Endometrial microvascular endothelial cells (primary cell): ENCODE results near the gene PARP1. TPM values are rescaled to one million over a fixed set of nuclear protein-coding genes. Genes with fewer than 3 reads are reported as not detected.
"Not testable (repeated sequence)": the region's sequence is repeated elsewhere in the genome, so short reads cannot be mapped to it uniquely, and the experiment has no call there.

ENCODE experiments used
- in situ Hi-C: cut with HindIII; loops from 2 replicates; pipeline ENCODE4 v1.10.0; 2017; ENCODE audit warnings: low sequenced_read_pairs, low pct_unique_long_range_greater_than_20kb; ENCODE audit errors: inconsistent ontology term
- total RNA-seq: library from RNA; depleted of rRNA; stranded (reverse); fragments of >200 nt; gene quantifications from one replicate; pipeline ENCODE4 v1.2.3, GENCODE V29; 2015; ENCODE audit errors: inconsistent ontology term

Gene PARP1
- total RNA-seq, 1 donor from 2014 or later = 228 TPM

DNA sequence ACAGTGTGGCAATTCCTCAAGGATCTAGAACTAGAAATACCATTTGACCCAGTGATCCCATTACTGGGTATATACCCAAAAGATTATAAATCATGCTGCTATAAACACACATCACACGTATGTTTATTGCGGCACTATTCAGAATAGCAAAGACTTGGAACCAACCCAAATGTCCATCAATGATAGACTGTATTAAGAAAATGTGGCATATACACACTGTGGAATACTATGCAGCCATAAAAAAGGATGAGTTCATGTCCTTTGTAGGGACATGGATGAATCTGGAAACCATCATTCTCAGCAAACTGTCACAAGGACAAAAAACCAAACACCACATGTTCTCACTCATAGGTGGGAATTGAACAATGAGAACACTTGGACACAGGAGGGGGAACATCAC is 24.0 kb upstream of the PARP1 start:
- in situ Hi-C loops = not testable (repeated sequence)

GRCh38 chr1:226429858-226430715 is 22.2 kb upstream of the PARP1 start:
- in situ Hi-C loops = no loop called here

GRCh38 chr1:226428791-226429461 is 21.0 kb upstream of the PARP1 start:
- in situ Hi-C loops = no loop called here

- in situ Hi-C loops = no loop called here
These were observed 20.5 kb upstream of the PARP1 start for GRCh38 chr1:226428348-226428747.

DNA sequence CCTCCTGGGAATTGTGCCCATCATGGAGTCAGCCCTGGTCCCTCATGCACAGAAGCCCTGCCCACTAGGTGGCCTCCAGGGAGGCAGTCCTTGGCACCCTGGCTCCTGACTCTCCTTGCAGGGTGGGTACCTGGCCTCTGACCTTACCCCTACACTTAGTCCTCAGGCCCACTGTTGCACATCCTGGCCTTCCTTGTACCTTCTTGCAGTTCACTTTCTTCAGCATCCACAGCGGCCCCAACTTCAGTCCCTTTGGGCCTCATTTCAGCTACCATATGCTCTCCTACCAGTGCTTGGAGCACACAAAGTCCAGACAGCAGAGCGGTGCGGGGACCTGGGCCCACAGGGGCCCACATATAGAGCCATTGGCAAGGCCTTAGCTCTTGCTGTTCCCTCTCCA is 19.2 kb upstream of the PARP1 start:
- in situ Hi-C loops = no loop called here

GRCh38 chr1:226426395-226426794 is 18.5 kb upstream of the PARP1 start:
- in situ Hi-C loops = not testable (repeated sequence)

- in situ Hi-C loops = no loop called here
These were observed 17.6 kb upstream of the PARP1 start for GRCh38 chr1:226425431-226426031.

DNA sequence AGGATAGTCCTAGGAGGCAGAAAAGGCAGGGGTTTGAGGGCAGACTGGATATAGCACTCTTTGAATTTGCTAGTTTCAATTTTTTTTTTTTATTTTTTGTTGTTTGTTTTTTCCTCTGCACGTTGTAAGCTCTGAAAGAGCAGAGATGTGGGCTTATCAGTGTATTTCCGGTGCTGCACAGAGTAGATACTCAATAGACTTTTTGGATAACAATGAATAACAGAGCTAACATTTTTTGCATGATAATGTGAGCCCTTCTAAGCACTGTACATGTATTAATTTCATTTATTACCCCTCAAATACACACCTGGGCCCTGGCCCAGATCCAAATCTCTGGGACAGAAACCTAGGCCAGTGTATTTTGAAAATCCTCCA is 17.1 kb upstream of the PARP1 start:
- in situ Hi-C loops = no loop called here

DNA sequence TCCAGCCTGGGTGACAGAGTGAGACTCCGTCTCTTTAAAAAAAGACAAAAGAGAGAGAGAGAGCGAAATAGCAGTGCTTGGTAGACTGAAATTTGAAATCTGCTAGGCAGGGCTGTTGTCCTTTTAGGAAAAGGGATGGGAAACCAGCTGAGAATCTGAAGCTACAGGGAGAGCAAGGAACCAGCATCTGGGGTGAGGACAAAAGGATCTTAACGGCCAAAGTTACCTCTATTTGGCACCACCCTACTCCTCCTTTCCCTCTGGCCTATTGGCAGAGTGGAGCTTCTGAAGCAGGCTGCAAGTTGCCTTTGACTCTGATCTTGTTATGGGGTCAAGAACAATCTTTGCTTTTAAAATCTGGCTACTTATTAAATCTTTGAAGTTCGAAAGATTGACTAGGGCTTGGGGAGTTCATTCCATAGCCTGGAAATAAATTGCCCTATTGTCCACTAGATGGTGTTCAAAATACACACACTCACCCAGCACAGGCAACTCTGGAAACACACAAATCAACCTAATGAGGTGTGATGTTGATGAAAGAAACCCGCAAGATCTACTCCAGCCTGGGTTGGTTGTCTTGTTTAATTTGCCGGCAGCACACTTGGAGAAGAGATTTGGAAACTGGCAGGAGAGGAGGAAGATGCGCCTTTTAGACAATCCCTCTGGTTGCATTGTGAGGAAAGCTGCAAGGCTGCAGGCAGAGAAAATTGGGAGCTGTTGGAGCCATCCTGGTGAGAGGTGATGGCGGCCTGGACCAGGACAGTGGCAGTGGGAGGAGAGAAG is 16.5 kb upstream of the PARP1 start:
- in situ Hi-C loops = no loop called here

- in situ Hi-C loops = no loop called here
These were observed 14.6 kb upstream of the PARP1 start for GRCh38 chr1:226422478-226422877.

DNA sequence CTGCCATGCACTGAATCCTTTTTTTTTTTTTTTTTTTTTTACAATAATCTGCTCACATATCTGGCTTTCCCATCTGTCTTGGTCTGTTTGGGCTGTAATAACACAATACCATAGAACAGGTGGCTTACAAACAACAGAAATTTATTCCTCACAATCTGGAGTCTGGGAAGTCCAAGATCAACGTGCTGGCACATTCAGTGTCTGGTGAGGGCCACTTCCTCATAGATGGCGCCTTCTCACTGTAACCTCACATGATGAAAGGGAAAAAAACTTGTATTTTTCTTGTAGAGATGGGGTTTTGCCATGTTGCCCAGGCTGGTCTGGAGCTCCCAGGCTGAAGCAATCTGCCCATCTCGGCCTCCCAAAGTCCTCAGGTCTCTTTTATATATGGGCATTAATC is 13.0 kb upstream of the PARP1 start:
- in situ Hi-C loops = no loop called here

GRCh38 chr1:226420328-226420727 is 12.4 kb upstream of the PARP1 start:
- in situ Hi-C loops = no loop called here

- in situ Hi-C loops = no loop called here
These were observed 11.6 kb upstream of the PARP1 start for GRCh38 chr1:226419284-226420029.

- in situ Hi-C loops = no loop called here
These were observed 10.1 kb upstream of the PARP1 start for GRCh38 chr1:226417830-226418546.

DNA sequence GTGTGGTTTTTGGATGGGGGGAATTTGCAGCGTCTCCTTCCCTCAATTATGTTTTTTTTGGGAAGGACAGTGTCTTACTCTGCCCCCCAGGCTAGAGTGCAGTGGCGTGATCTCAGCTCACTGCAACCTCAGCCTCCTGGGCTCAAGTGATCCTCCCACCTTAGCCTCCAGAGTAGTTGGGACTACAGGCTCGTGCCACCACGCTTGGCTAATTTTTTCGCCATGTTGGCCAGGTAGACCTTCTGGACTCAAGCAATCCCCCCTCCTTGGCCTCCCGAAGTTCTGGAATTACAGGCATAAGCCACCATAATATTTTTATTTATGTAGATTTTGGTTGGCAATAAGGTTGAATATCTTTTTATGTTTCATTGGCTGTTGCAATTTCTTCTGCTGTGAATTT is 9.5 kb upstream of the PARP1 start:
- in situ Hi-C loops = no loop called here

GRCh38 chr1:226414098-226414698 is 6.3 kb upstream of the PARP1 start:
- in situ Hi-C loops = no loop called here

GRCh38 chr1:226411619-226412018 is 3.7 kb upstream of the PARP1 start:
- in situ Hi-C loops = no loop called here

DNA sequence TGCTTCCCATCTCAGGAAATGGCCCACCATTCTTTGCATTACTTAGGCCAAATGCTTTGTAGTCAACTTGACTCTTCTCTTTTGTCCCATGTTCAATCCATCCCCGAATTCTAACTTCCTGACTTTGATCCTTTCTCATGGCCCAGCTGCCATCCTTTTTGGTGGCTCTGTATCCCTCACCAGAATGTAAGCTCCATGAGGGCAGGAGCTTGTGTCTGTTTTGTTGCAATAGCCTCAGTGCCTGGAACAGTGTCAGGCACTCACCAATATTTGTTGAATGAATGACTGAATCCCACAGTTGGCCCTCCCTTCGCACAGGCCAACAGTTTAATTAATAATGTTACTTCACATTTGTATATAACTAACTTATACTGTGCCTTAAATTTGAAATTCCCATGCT is 3.1 kb upstream of the PARP1 start:
- in situ Hi-C loops = no loop called here
